Heart right ventricle (tissue), 16 donors: ENCODE measurements around the gene GLO1. TPM values are rescaled to one million over a fixed set of nuclear protein-coding genes. Genes with fewer than 3 reads are reported as not detected.
"Not testable (repeated sequence)": the region's sequence is repeated elsewhere in the genome, so short reads cannot be mapped to it uniquely, and the experiment has no call there.

Source experiments
- ATAC-seq, 8 donors: fragments of 200-7000 bp; cut with Tn5 transposase; one replicate each; pipeline ENCODE4 v1.9.1; 2020; ENCODE audit warnings: mild to moderate bottlenecking in 8 of 8, moderate library complexity in 8 of 8, moderate number of reproducible peaks in 1 of 8
- DNase-seq, 2 donors: peaks; one replicate each; pipeline ENCODE4 v3.0.0-alpha.2; 2020
- H3K27ac ChIP-seq, 10 donors: fragments of 200-600 bp; sonication (generic) in 2 of 10; one replicate each; pipeline versions ENCODE4 v1.5.0 to v1.8.0; 2020 to 2022; ENCODE audit warnings: mild to moderate bottlenecking in 3 of 10
- H3K27me3 ChIP-seq, 7 donors: fragments of 200-600 bp; one replicate each; pipeline ENCODE4 v1.8.0; 2021 to 2022; ENCODE audit warnings: mild to moderate bottlenecking in 2 of 7
- H3K36me3 ChIP-seq, 9 donors: fragments of 200-600 bp; sonication (generic) in 1 of 9; one replicate each; pipeline versions ENCODE4 v1.5.0 to v1.8.0; 2020 to 2022; ENCODE audit warnings: mild to moderate bottlenecking in 2 of 9
- H3K4me1 ChIP-seq, 9 donors: fragments of 200-600 bp; sonication (generic) in 1 of 9; one replicate each; pipeline versions ENCODE4 v1.5.0 to v1.8.0; 2020 to 2022; ENCODE audit warnings: mild to moderate bottlenecking in 4 of 9
- H3K4me3 ChIP-seq, 10 donors: fragments of 200-600 bp; sonication (generic) in 2 of 10; one replicate each; pipeline versions ENCODE4 v1.5.0 to v1.8.0; 2020 to 2022; ENCODE audit warnings: mild to moderate bottlenecking in 7 of 10, moderate library complexity in 2 of 10
- H3K9me3 ChIP-seq, 11 donors: fragments of 200-600 bp in 10 of 11; sonication (generic) in 2 of 11; one replicate each; pipeline versions ENCODE4 v1.5.0 to v1.8.0; 2013 to 2022; ENCODE audit warnings: mild to moderate bottlenecking in 2 of 11, control low read depth in 1 of 11, moderate library complexity in 1 of 11
- WGBS, 2 donors: extraction: QIAGEN DNeasy Blood & Tissue Kit; methylation state at CpG; one replicate each; pipeline ENCODE4 v1.1.7; 2013; ENCODE audit warnings: inconsistent platforms in 1 of 2; 5-methylcytosine and 5-hydroxymethylcytosine counted together
- intact Hi-C, 10 donors: fragments of 100-400 bp; cut with DNase I; formaldehyde crosslinking; loops; one replicate each; pipeline versions ENCODE4 v1.11.1 to v1.14.2; 2022
- polyA plus RNA-seq, 2 donors: library from polyadenylated mRNA; stranded (reverse); fragments of 200-250 nt; gene quantifications; one replicate each; pipeline ENCODE4 v1.2.3, GENCODE V29; 2013
- total RNA-seq, 10 donors: library from RNA; stranded (reverse); fragmentation: NEBNext Ultra II Directional in 3 of 10; extraction: Animal tissue kit (Norgen Biotek cat#: 25700) in 3 of 10; gene quantifications; one replicate each; pipeline versions ENCODE4 v1.2.1 to v1.2.4, GENCODE V29; 2021 to 2023
- TF ChIP-seq, protein P1 (sequence below), 9 donors: fragments of 200-600 bp; sonication (generic) in 2 of 9; IDR thresholded peaks; one replicate each; pipeline versions ENCODE4 v1.5.0 to v1.8.0; 2021 to 2022; ENCODE audit warnings: antibody characterized with exemption in 9 of 9, mild to moderate bottlenecking in 5 of 9, moderate library complexity in 1 of 9
- donor health status: Arrhythmogenic right ventricular cardiomyopathy.
- donor health status: ischemic (EF 13 %, LVEDD 7.1; RV severe dilation, severe dysfunction).
- donor health status: healthy with polysubstance abuse.
- donor health status: DM: no; HTN: yes; CAD: no.
- donor health status: DM: no; HTN: no; CAD: no.
- donor health status: ischemic (EF 25% LVEDD 6.9; RV normal size, moderate dysfunction).
- donor health status: ischemic (EF 25% LVEDD 5.7; RV mildly dilated, moderate dysfunction).
- donor health status: healthy.
- donor health status: DM: yes; HTN: yes; CAD: no.
- donor health status: Ischemic cardiomyopathy.
- donor health status: ischemic (EF 35%, LVEDD 5.7; RV mildly dilated, moderate dysfunction).
- donor health status: nonischemic (EF 11% LVEDD 7.7; RV severe dilation, severe dysfunction).
- donor health status: DM: yes; HTN: yes; CAD: no.
- donor health status: PGD.
- donor health status: ischemic (EF 29% LVEDD 5.4; RV normal size, mild dysfunction).
- donor health status: nonischemic (EF 23%, LVEDD 6.1; RV moderate dilation, normal function).

Gene GLO1
- total and polyA plus RNA-seq, 12 donors: 50.2 to 96.1 (median 80.6) TPM

DNA sequence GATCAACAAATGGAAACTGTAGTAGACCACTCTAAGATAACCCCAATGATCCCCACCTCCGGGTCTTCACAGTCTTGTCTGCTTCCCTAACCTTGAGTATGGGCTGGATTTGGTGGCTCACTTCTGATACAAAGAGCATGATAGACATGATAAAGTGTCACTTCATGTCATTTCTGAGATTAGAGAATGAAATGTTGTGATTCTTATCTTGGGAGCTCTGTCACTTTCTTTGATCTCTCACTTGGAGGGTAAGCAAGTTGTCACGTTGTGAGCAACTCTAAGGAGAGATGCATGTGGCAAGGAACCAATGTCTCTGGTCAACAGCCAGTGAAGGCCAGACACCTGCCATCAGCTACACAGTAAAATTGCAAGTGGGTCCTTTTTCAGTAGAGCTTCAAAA, 3.0 kb upstream of the GLO1 start:
- Histone ChIP-seq H3K4me1 (peaks cover 0 to 11% (median 5%) of the 10 kb centered on the region in 9 donors), H3K36me3 (no peaks in the 10 kb centered on the region), H3K4me3 (no peak overlapping the region), H3K27ac (no peak overlapping the region), H3K27me3 (peaks cover 0 to 6% (median 0%) of the 10 kb centered on the region in 7 donors), H3K9me3 (peaks cover 0 to 5% (median 0%) of the 10 kb centered on the region in 11 donors)
- TF ChIP-seq, protein P1, sequence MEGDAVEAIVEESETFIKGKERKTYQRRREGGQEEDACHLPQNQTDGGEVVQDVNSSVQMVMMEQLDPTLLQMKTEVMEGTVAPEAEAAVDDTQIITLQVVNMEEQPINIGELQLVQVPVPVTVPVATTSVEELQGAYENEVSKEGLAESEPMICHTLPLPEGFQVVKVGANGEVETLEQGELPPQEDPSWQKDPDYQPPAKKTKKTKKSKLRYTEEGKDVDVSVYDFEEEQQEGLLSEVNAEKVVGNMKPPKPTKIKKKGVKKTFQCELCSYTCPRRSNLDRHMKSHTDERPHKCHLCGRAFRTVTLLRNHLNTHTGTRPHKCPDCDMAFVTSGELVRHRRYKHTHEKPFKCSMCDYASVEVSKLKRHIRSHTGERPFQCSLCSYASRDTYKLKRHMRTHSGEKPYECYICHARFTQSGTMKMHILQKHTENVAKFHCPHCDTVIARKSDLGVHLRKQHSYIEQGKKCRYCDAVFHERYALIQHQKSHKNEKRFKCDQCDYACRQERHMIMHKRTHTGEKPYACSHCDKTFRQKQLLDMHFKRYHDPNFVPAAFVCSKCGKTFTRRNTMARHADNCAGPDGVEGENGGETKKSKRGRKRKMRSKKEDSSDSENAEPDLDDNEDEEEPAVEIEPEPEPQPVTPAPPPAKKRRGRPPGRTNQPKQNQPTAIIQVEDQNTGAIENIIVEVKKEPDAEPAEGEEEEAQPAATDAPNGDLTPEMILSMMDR (IDR thresholded peaks at IDR 0.05): no peak
- intact Hi-C loops: no loop called here
- DNase-seq (no peak), ATAC-seq (no peak)
- WGBS, 2 donors: 67 to 69% methylated on average over 2 of the region's 2 CpGs

DNA sequence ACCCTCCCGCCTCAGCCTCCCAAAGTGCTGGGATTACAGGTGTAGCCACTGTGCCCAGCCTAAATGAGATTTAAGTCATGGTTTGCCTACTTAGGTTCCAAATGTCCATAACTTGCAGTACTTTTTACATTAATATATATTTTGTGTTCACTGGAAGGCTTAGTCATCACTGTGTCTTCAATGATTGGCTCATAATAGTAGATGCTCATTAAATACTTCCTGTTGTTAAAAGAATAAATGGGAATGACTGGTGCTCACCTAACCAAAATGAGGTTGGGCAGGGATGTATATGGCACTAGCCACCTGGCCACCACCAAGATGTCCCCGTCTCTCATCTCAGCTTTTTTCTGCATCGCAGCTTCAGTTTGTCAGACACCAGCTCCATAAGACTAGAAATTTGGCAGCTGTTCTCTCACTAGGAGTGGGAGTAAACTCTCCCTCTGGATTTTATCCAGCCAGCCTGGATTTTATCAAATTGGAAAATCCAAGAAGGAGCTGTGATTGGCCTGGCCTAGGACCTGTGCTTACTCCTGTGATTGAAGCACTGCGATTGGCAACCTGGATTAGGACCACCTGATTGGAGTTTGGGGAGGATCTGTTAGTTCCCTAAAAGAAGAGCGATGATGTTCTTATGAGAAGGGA, 1.1 kb upstream of the GLO1 start:
- intact Hi-C loops: loop anchor here in 1 of 10 donors (5.0 kb wide), 1 partner anchor 67 kb away; the partner anchor contains the start of gene BTBD9

DNA sequence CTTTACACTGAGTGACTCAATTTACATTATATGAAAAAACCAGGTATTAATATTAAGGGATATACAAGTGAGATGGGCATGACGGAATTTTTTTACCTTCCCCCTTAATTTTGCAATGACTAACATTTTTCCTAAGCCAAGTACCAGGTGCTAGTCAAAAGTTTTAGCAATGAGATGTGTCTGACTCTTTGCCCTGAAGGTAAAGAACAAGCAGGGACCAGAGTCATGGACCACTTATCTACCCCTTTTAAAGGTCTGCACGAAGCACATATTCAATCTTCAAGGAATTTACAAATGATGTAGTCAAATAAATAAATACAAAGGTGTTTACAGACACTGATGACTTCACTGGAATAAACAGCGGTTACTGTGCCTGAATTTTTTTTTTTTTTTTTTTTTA, 1.4 kb downstream of the GLO1 start:
- intact Hi-C loops: loop anchor here in 1 of 10 donors (5.0 kb wide), 1 partner anchor 64 kb away; the partner anchor contains the start of gene BTBD9
- Histone ChIP-seq H3K4me3 (no peak overlapping the region), H3K27ac (no peak overlapping the region), H3K4me1 (peaks cover 0 to 13% (median 5%) of the 10 kb centered on the region in 9 donors), H3K27me3 (peaks cover 0 to 6% (median 0%) of the 10 kb centered on the region in 7 donors), H3K9me3 (peaks cover 0 to 22% (median 7%) of the 10 kb centered on the region in 11 donors), H3K36me3 (peaks cover 0 to 5% (median 0%) of the 10 kb centered on the region in 9 donors)
- ATAC-seq (no peak), DNase-seq (no peak)
- TF ChIP-seq, protein P1 (IDR thresholded peaks at IDR 0.05): no peak
- WGBS, 2 donors: 80 to 98% methylated on average over 3 of the region's 3 CpGs

More for the DNA sequence above, 1.1 kb upstream of the GLO1 start:
- Histone ChIP-seq H3K4me3 (no peak overlapping the region), H3K9me3 (peaks cover 0 to 21% (median 7%) of the 10 kb centered on the region in 11 donors), H3K4me1 (peaks cover 0 to 11% (median 5%) of the 10 kb centered on the region in 9 donors), H3K27ac (no peak overlapping the region), H3K36me3 (peaks cover 0 to 5% (median 0%) of the 10 kb centered on the region in 9 donors), H3K27me3 (peaks cover 0 to 6% (median 0%) of the 10 kb centered on the region in 7 donors)
- DNase-seq (no peak), ATAC-seq (no peak)
- 80 to 82% methylated on average over 5 of the region's 5 CpGs for WGBS, 2 donors
- TF ChIP-seq, protein P1 (IDR thresholded peaks at IDR 0.05): no peak

DNA sequence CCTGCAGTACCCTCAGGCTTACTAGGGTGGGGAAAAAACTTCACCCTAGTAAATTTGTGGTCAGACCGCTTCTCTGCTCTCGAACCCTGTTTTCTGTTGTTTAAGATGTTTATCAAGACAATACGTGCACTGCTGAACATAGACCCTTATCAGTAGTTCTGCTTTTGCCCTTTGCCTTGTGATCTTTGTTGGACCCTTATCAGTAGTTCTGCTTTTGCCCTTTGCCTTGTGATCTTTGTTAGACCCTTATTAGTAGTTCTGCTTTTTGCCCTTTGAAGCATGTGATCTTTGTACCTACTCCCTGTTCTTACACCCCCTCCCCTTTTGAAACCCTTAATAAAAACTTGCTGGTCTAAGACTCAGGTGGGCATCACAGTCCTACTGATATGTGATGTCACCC, 3.2 kb downstream of the GLO1 start:
- Histone ChIP-seq H3K9me3 (peaks cover 0 to 22% (median 7%) of the 10 kb centered on the region in 11 donors), H3K4me1 (peaks cover 0 to 22% (median 9%) of the 10 kb centered on the region in 9 donors)
- H3K4me3 ChIP-seq, H3K36me3 ChIP-seq, H3K27ac ChIP-seq, DNase-seq, ATAC-seq, H3K27me3 ChIP-seq: not testable (repeated sequence)
- WGBS, 2 donors: 82 to 88% methylated on average over 3 of the region's 3 CpGs
- intact Hi-C loops: loop anchor here in 1 of 10 donors (5.0 kb wide), 1 partner anchor 62 kb away; the partner anchor contains the start of gene BTBD9

DNA sequence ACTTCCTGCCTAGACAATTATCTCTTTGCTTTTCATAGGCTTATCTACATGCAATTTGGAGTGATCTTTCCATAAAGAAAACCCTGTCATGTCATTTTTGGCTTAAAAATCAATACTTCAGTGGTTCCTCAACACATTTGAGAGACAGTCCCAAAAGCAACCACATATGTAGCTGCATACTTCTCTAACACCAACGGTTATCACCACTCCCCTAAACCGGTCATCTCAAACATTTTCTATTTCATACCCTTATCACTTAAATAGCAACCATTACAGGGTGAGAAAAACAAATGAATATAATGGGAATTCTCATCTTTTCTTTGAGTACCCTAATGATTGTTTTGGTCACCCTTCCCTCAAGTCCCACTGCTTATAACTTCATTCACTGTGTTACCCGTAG, 5.1 kb downstream of the GLO1 start:
- 80 to 84% methylated on average over 3 of the region's 3 CpGs for WGBS, 2 donors
- H3K4me1 ChIP-seq: peaks cover 0 to 22% (median 9%) of the 10 kb centered on the region in 9 donors
- DNase-seq (no peak), ATAC-seq (no peak)
- H3K27me3 ChIP-seq: no peaks in the 10 kb centered on the region
- H3K36me3 ChIP-seq: peaks cover 0 to 5% (median 0%) of the 10 kb centered on the region in 9 donors
- intact Hi-C loops: no loop called here
- TF ChIP-seq, protein P1 (IDR thresholded peaks at IDR 0.05): no peak
- no peak overlapping the region for H3K4me3 ChIP-seq
- H3K27ac ChIP-seq: no peak overlapping the region
- H3K9me3 ChIP-seq: peaks cover 0 to 22% (median 7%) of the 10 kb centered on the region in 11 donors
